K562 (cell line): Measurements from ENCODE around the gene KCNQ4. TPM values are rescaled to one million over a fixed set of nuclear protein-coding genes. Genes with fewer than 3 reads are reported as not detected.

Experiments
- ATAC-seq: fragments of 200-7000 bp; cut with Tn5 transposase; 3 replicates; pipeline ENCODE4 v1.9.1; 2020; ENCODE audit warnings: moderate library complexity
- BruUV-seq: library from RNA; stranded (reverse); fragments of 400-500 nt; replicated peaks from 2 replicates; lab custom pipeline; 2021; lab: Mats Ljungman, UMichigan
- CTCF ChIA-PET: fragments of 300-600 bp; formaldehyde crosslinking; extraction: SDS; loops from one replicate; lab custom pipeline; 2021; ENCODE audit warnings: low intra/inter-chr PET ratio; lab: Yijun Ruan, JAX
- POLR2A ChIA-PET: fragments of 300-600, 350-650 bp; sonication (Branson Sonifier 250); formaldehyde crosslinking; extraction: SDS; loops from one replicate; lab custom pipeline; 2021; ENCODE audit warnings: antibody characterized with exemption, inconsistent platforms; lab: Yijun Ruan, JAX
- DNase-seq, 4 experiments: peaks; one replicate each; pipeline versions ENCODE4 v3.0.0 to v3.0.0-alpha.2; 2011 to 2018; ENCODE audit warnings: low spot score in 3 of 4, mixed read lengths in 3 of 4; ENCODE audit errors: extremely low read depth in 1 of 4
- FAIRE-seq: peaks from 2 replicates; lab custom pipeline; 2011; peaks lifted over from hg19 to GRCh38; lab: Jason Lieb, UNC
- H2AFZ ChIP-seq: 2 replicates; pipeline ENCODE4 v1.6.0; 2011; ENCODE audit warnings: low read depth, low read length, control low read depth, inconsistent platforms
- H3K27ac ChIP-seq: fragments of 200-600 bp; 3 replicates; pipeline ENCODE4 v1.8.0; 2011; ENCODE audit warnings: low read depth, mild to moderate bottlenecking, control low read depth, inconsistent platforms, low read length, moderate library complexity, mixed read lengths; ENCODE audit errors: extremely low read depth
- H3K27me3 ChIP-seq, 2 experiments: fragments of 300-600 bp in 1 of 2; 2 replicates in 1 of 2; 3 replicates in 1 of 2; pipeline versions ENCODE4 v1.6.0 to v1.8.0; 2011; ENCODE audit warnings: inconsistent platforms in 2 of 2, low read length in 2 of 2, mild to moderate bottlenecking in 1 of 2, mixed read lengths in 1 of 2, moderate library complexity in 1 of 2; ENCODE audit not compliant: control insufficient read depth in 2 of 2, insufficient read depth in 2 of 2
- H3K36me3 ChIP-seq: fragments of 300-600 bp; 3 replicates; pipeline ENCODE4 v1.8.0; 2011; ENCODE audit warnings: mild to moderate bottlenecking, low read length, inconsistent platforms; ENCODE audit not compliant: control insufficient read depth, insufficient read depth
- H3K4me1 ChIP-seq, 2 experiments: fragments of 200-600 bp in 1 of 2; replicated peaks in 1 of 2; 2 replicates in 1 of 2; 3 replicates in 1 of 2; pipeline versions ENCODE4 v1.5.1 to v1.8.0; 2011; ENCODE audit warnings: inconsistent platforms in 2 of 2, low read length in 2 of 2, mild to moderate bottlenecking in 1 of 2, mixed read lengths in 1 of 2, moderate library complexity in 1 of 2; ENCODE audit not compliant: control insufficient read depth in 2 of 2, insufficient read depth in 2 of 2
- H3K4me2 ChIP-seq: 2 replicates; pipeline ENCODE4 v1.6.1; 2011; ENCODE audit warnings: low read length, control low read depth, inconsistent platforms, mixed read lengths; ENCODE audit not compliant: insufficient read depth
- H3K4me3 ChIP-seq: fragments of 200-600 bp; sonication (generic), shearing (Covaris generic); 2 replicates; pipeline ENCODE4 v1.5.1; 2016; ENCODE audit warnings: control low read depth, inconsistent platforms
- H3K79me2 ChIP-seq: fragments of 200-600 bp; 3 replicates; pipeline ENCODE4 v1.8.0; 2011; ENCODE audit warnings: low read length, inconsistent platforms; ENCODE audit not compliant: control insufficient read depth, insufficient read depth
- H3K9ac ChIP-seq, 2 experiments: 2 replicates each; pipeline versions ENCODE4 v1.6.0 to v1.6.1; 2011; ENCODE audit warnings: low read depth in 2 of 2, low read length in 2 of 2, control low read depth in 1 of 2, inconsistent platforms in 1 of 2, mild to moderate bottlenecking in 1 of 2, mixed read lengths in 1 of 2; ENCODE audit not compliant: insufficient read depth in 1 of 2
- H3K9me1 ChIP-seq: one replicate; pipeline ENCODE4 v1.6.0; 2011; ENCODE audit warnings: inconsistent platforms, mild to moderate bottlenecking, low read length, moderate library complexity; ENCODE audit not compliant: control insufficient read depth, insufficient read depth
- H3K9me3 ChIP-seq: replicated peaks from 2 replicates; pipeline ENCODE4 v1.5.1; 2011; ENCODE audit warnings: low read depth, low read length, inconsistent platforms; ENCODE audit not compliant: control insufficient read depth, insufficient read depth
- H4K20me1 ChIP-seq: replicated peaks from 2 replicates; pipeline ENCODE4 v1.6.1; 2011; ENCODE audit warnings: low read length, inconsistent platforms, mixed read lengths; ENCODE audit not compliant: control insufficient read depth, insufficient read depth
- ELF4 ChIP-seq: fragments of 450-650 bp; formaldehyde crosslinking; IDR thresholded peaks from 2 replicates; pipeline ENCODE4 v1.4.0; 2022; ENCODE audit warnings: missing genetic modification characterization
- GATAD2A ChIP-seq: fragments of 450-650 bp; IDR thresholded peaks from 2 replicates; pipeline ENCODE4 v1.6.1; 2017
- HDGF ChIP-seq: fragments of 450-650 bp; IDR thresholded peaks from 2 replicates; pipeline ENCODE4 v1.6.1; 2016
- ILK ChIP-seq: fragments of 450-650 bp; IDR thresholded peaks from 2 replicates; pipeline ENCODE4 v1.6.1; 2016; ENCODE audit warnings: missing genetic modification characterization, low read depth, mild to moderate bottlenecking, missing compliant biosample characterization, moderate library complexity, borderline replicate concordance
- JUNB ChIP-seq: fragments of 450-650 bp; formaldehyde crosslinking; conservative IDR thresholded peaks from 2 replicates; pipeline ENCODE4 v1.4.0; 2020; ENCODE audit warnings: mild to moderate bottlenecking
- LCOR ChIP-seq: sonication (generic); formaldehyde crosslinking; IDR thresholded peaks from 2 replicates; pipeline ENCODE4 v1.8.0; 2022; ENCODE audit warnings: mild to moderate bottlenecking, missing genetic modification reagents
- NONO ChIP-seq, 2 experiments: fragments of 200-400 bp in 1 of 2; fragments of 450-650 bp in 1 of 2; formaldehyde crosslinking in 1 of 2; IDR thresholded peaks; 2 replicates each; pipeline ENCODE4 v1.6.1; 2017; ENCODE audit warnings: low read depth in 2 of 2, mild to moderate bottlenecking in 2 of 2, moderate library complexity in 2 of 2, low read length in 1 of 2
- SREBF1 ChIP-seq: fragments of 150-350 bp; IDR thresholded peaks from 2 replicates; pipeline ENCODE4 v1.6.1; 2014; ENCODE audit warnings: antibody characterized with exemption, low read depth, low read length, borderline replicate concordance
- TFAP4 ChIP-seq: sonication (generic); formaldehyde crosslinking; IDR thresholded peaks from 2 replicates; pipeline ENCODE4 v1.8.0; 2022; ENCODE audit warnings: missing genetic modification reagents, mild to moderate bottlenecking, moderate library complexity, borderline replicate concordance
- YBX1 ChIP-seq: fragments of 450-650 bp; IDR thresholded peaks from 2 replicates; pipeline ENCODE4 v1.7.1; 2016; ENCODE audit warnings: mild to moderate bottlenecking
- ZHX1 ChIP-seq: fragments of 150-350 bp; conservative IDR thresholded peaks from 2 replicates; pipeline ENCODE4 v1.6.1; 2014; ENCODE audit warnings: low read length
- ZNF395 ChIP-seq: fragments of 200-800 bp; sonication (Bioruptor generic); IDR thresholded peaks from 2 replicates; pipeline ENCODE4 v1.6.1; 2017; ENCODE audit warnings: missing genetic modification characterization, missing compliant biosample characterization
- WGBS: fragments of 100-300 bp; shearing (Covaris generic); methylation state at CpG from one replicate; pipeline ENCODE4 v1.1.6; 2016; ENCODE audit warnings: low coverage, mixed read lengths; ENCODE audit not compliant: insufficient coverage; ENCODE audit errors: missing lambda C conversion rate; 5-methylcytosine and 5-hydroxymethylcytosine counted together
- in situ Hi-C: fragments of 300-500 bp; cut with MboI; formaldehyde crosslinking; loops from 4 replicates; pipeline ENCODE4 v1.15.0; 2018; ENCODE audit warnings: inconsistent platforms, mixed read lengths
- intact Hi-C: fragments of 100-400 bp; cut with micrococcal nuclease; formaldehyde crosslinking; loops from 2 replicates; pipeline ENCODE4 v1.14.2; 2022
- polyA plus RNA-seq, 8 experiments: library from polyadenylated mRNA; depleted of rRNA in 4 of 8; stranded (reverse) in 5 of 8; unstranded in 3 of 8; fragments of >200 nt; fragmentation: Nextera tagmentation in 2 of 8; fragmentation: Illumina TruSeq in 1 of 8; extraction: Ambion mirVana in 2 of 8; extraction: Trizol in 1 of 8; gene quantifications; 2 replicates each; pipeline versions ENCODE4 v1.2.1 to v1.2.3, GENCODE V29; 2011 to 2014; ENCODE audit warnings: inconsistent platforms in 1 of 8, missing spikeins in 1 of 8
- total RNA-seq, 7 experiments: library from RNA; depleted of rRNA in 6 of 7; stranded (reverse); fragments of >200 nt in 6 of 7; fragmentation: Illumina TruSeq in 2 of 7; extraction: Trizol in 2 of 7; gene quantifications; 2 replicates each; pipeline versions ENCODE4 v1.2.1 to v1.2.3, GENCODE V29; 2011 to 2021; ENCODE audit warnings: low replicate concordance in 1 of 7
- TF ChIP-seq, protein P1 (sequence below): fragments of 200-800 bp; sonication (Bioruptor generic); IDR thresholded peaks from 2 replicates; pipeline ENCODE4 v1.6.1; 2017; ENCODE audit warnings: missing genetic modification characterization, missing compliant biosample characterization

The KCNQ4 gene
- total and polyA plus RNA-seq, 9 of the 15 experiments (the other 6 are each of a cell fraction or from before 2014, with no cell fraction given) = 0.07 to 4.1 (median 0.79) TPM

DNA sequence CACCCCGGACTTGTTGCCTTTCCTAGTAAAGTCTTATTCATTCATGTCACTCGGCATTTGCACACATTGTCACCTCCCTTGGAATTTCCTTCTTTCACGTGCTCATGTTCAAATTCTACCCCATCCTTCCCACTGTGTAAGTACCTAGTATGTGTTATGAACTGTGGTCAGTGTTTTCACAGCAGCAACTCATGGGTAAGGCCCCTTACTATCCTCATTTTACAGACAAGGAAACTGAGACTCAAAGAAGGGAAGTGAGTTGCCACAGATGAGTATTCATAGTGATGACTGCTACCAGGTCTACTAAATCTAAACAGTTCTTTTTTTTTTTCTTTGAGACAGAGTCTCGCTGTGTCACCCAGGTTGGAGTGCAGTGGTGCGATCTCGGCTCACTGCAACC lies 68.1 kb downstream of the KCNQ4 start:
- no peak for FAIRE-seq

More for the DNA sequence above, 68.1 kb downstream of the KCNQ4 start:
- no peak for ATAC-seq
- no peaks in the 10 kb centered on the region for H3K9me1 ChIP-seq
- no peaks in the 10 kb centered on the region for H3K79me2 ChIP-seq
- in situ Hi-C loops = no loop called here
- no peaks in the 10 kb centered on the region for H3K27me3 ChIP-seq
- POLR2A ChIA-PET = interaction anchor here (1.1 kb wide), 1 partner anchor 270 kb away, joined by 3 read pairs; no protein-coding TSS in a partner anchor
- no peak overlapping the region for H3K27ac ChIP-seq
- DNase-seq = no peak
- TF ChIP-seq HDGF (no peak), YBX1 (no peak), ZHX1 (no peak), SREBF1 (no peak), ILK (no peak), NONO (IDR thresholded peaks at IDR 0.05; ENCODE audit: low read depth in 2 of 2, low read length in 1 of 2) (no peak), TFAP4 (CRISPR knock-in tag) (no peak), JUNB (CRISPR knock-in tag) (no peak), GATAD2A (no peak), ZNF395 (CRISPR knock-in tag) (no peak), LCOR (CRISPR knock-in tag) (no peak), ELF4 (CRISPR knock-in tag) (no peak)
- TF ChIP-seq, protein P1, sequence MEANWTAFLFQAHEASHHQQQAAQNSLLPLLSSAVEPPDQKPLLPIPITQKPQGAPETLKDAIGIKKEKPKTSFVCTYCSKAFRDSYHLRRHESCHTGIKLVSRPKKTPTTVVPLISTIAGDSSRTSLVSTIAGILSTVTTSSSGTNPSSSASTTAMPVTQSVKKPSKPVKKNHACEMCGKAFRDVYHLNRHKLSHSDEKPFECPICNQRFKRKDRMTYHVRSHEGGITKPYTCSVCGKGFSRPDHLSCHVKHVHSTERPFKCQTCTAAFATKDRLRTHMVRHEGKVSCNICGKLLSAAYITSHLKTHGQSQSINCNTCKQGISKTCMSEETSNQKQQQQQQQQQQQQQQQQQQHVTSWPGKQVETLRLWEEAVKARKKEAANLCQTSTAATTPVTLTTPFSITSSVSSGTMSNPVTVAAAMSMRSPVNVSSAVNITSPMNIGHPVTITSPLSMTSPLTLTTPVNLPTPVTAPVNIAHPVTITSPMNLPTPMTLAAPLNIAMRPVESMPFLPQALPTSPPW (CRISPR knock-in tag) = no peak
- CTCF ChIA-PET = interaction anchor here (1.4 to 4.6 kb wide), 2 partner anchors 78 to 259 kb away, joined by 4 to 53 read pairs; no protein-coding TSS in a partner anchor
- 51% methylated on average over 6 of the region's 6 CpGs for WGBS
- no peak overlapping the region for H3K4me2 ChIP-seq
- H4K20me1 ChIP-seq = no peaks in the 10 kb centered on the region
- no TSS peak for BruUV-seq
- peaks cover 4 to 10% of the 10 kb centered on the region in 2 experiments; a peak in 3 of 5 replicates for H3K4me1 ChIP-seq
- intact Hi-C loops = loop anchor here (5.0 kb wide), 1 partner anchor 219 kb away; no protein-coding TSS in a partner anchor
- no peaks in the 10 kb centered on the region for H3K9me3 ChIP-seq
- H3K9ac ChIP-seq = no peak overlapping the region
- H2AFZ ChIP-seq = peak overlapping the region; percentile 46; the same call in 1 of the 2 replicates
- no peaks in the 10 kb centered on the region for H3K36me3 ChIP-seq
- no peak overlapping the region for H3K4me3 ChIP-seq
